Urothelium cell line (cell line): ENCODE results near the gene SH2B2.
"Not testable (repeated sequence)": the region's sequence is repeated elsewhere in the genome, so short reads cannot be mapped to it uniquely, and the experiment has no call there.

Experiments
- DNase-seq: peaks from one replicate; pipeline ENCODE4 v3.0.0; 2011; ENCODE audit warnings: low spot score, mixed read lengths
- FAIRE-seq: peaks from 2 replicates; lab custom pipeline; 2011; peaks lifted over from hg19 to GRCh38; lab: Jason Lieb, UNC

Gene SH2B2

GRCh38 chr7:102303669-102304422, 17.2 kb downstream of the SH2B2 start:
- no peak for FAIRE-seq

DNA sequence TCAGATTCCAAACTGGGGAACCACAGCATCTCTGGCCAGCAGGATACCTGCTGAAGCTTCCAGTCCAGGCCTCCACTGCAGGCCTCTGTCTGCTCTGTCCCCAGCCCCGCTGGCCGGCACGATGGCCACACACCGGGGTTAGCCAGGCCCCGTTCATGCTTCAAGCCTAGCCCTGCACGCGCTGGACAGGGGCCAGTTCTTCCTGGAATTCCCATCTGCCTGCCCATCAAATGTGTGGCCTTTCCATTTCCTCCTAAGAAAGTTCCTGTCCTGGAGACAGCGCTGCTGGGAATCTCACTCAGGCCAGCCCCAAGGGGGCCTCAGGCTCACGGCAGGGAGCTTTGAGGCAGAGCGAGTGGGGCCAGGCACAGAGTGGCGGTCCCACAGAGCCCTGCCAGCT, 18.0 kb downstream of the SH2B2 start:
- FAIRE-seq (no peak), DNase-seq (no peak)

More at GRCh38 chr7:102303669-102304422, 17.2 kb downstream of the SH2B2 start:
- no peak for DNase-seq

GRCh38 chr7:102305414-102306268, 19.0 kb downstream of the SH2B2 start:
- no peak for FAIRE-seq
- no peak for DNase-seq

DNA sequence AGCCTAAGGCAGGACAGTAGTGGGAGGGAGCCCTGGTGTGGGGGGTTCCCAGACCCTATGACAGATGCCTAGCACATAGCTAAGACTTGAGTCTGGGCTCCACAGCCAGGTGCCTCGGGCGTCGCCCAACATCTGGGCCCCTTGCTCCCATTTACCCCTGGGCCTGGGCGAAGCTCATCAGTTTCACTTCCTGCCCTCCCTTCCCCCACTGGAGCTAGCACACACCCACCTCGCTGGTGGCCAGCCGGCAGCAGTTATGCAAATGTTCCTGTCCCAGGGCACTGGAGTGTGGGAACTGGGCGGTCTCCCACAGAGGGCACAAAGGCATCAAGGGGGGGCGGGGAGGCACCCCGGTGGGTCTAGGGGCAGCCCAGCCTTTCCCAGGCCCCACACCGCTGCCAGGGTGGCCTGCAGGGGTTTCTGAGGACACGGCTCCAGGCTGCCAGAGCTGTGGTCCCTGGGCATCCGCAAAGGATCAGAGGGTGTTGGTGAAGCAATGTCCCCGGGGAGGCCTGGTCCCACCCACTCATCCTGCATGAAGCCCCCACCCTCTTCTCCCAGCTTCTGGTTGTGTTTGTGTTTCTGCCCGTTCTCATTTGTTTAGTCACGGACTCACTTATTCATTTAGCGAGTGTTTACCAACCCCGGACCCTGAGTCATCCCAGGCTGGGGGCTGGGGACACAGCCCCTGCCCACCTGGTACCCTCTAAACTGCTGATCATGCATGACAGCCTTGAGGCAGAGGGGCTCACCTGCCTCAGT, 20.4 kb downstream of the SH2B2 start:
- peak; percentile 13 for FAIRE-seq
- peak; percentile 71 for DNase-seq

DNA sequence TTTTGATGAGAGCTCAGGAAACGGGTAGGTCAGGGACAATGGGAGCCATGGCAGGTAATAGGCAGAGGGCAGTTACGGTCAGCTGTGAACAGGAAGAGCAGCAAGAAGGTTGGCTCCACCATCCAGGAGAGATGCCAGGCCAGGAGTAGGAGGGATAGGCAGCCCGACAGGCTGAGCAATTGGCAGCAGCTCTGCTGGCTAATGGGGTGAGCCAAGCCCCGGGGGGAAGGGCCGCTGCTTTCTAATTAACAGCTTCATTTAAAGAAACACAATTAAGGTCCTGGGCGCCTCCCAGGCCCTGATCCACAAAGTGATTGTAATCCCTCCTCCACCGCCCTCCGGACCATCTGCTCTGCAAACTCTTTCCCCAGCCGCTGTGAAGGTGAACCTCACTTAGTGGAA, 23.7 kb downstream of the SH2B2 start:
- DNase-seq (no peak), FAIRE-seq (no peak)

- no peak for FAIRE-seq
- no peak for DNase-seq
Observed at GRCh38 chr7:102312317-102312716, 25.6 kb downstream of the SH2B2 start.

DNA sequence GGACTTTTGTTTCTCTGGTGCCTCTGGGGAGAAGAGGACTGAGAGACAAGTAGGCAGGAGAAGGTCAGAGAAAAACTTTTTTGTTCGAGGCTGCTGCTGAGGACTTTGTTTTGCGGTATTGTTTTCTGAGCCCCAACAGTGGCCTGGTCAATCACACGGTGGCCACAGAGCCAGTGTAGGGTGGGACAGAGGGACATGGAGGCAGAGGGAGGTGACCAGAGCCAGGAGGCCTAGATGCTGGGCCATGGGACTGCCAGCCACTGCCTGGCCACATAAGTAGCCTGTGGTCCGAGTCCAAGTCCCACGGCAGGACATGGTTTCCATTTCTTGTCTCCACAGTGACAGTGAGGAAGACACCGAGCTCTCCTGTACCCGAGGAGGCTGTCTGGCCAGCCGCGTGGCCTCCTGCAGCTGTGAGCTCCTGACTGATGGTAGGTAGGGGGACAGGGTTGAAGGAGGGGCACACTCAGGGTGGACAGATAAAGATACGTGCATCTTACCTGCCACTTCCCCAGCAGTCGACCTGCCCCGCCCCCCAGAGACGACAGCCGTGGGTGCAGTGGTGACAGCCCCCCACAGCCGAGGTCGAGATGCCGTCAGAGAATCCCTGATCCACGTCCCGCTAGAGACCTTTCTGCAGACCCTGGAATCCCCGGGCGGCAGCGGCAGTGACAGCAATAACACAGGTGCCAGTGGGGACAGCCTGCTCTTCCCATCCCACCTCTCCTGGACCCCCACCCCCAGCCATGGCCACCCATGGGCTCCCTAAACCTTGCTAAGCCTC, 27.5 kb downstream of the SH2B2 start:
- no peak for DNase-seq
- no peak for FAIRE-seq

DNA sequence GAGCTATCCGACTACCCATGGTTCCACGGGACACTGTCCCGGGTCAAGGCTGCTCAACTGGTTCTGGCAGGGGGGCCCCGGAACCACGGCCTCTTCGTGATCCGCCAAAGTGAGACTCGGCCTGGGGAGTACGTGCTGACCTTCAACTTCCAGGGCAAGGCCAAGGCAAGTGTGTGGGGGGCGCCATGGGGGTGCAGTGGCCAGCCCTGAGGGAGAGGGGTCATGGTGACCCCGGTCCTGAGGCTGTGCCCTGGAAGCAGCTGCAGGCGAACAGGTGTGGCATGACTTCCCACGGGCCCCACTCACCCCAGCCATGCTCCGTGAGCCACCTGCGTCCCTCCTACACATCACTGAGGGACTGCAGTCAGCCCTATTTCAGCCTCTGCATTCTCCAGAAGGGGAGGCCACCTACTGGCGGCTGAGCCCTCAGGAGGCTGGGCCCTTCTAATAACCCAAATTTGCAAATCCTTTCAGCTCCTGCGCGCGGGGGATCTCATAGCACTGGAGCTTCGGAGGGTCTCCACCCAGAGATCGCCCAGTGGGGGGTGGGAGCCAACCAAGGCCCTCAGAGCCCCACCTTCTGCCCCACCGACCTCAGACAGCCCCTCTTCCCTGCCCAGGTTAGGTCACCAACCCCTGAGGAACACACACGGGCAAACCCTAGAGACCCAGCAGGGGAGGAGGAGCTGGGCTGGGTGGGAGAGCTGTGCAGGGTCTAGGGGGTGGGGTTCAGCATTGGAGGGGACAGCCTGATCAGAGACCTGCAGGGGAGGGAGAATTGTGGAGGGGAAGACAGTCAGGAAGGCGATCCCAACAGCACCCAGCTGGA, 30.8 kb downstream of the SH2B2 start:
- DNase-seq = no peak
- FAIRE-seq = no peak

DNA sequence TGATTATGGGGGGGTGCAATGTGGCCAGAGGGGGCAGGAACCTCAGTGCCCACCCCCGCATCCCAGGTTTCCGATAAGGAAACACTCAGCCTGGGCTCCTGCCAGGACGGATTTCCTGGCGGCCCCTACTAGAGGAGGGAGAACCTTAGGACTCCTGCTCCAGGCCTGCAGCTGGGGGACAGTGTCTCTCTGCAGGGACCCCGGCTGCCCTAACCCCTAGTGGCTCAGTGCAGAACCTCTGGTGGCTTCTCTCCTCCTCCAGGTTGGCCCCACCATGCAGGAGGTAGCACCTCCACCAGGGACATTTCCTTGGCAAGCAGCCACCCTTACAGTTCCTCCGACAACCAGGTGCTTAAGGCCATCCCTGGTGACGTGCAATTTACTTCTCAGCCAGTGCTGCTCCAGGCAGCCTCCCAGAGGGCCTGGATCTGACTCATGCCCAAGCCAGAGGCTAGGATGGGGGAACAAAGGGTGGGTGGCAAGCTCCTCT, 31.9 kb downstream of the SH2B2 start:
- DNase-seq (peak; percentile 60), FAIRE-seq (no peak)

DNA sequence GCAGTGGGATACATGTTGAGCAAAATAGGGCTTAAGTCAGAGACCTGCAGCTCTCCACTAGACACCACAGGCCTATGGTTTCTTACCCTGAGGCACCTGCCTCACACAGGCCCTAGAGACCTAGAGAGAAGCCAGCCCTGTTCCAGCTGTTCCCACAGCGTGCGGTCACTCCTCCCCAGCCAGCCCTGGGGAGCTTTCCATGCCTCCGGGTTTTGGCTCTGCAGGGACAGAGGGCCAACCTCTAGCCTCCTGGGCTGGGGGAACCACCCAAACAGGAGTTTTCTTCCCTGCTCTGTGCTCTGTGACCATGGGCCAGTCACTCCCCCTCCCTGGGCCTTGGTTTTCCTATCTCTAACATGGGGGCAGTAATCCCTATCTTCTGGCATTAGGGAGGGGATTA, 33.0 kb downstream of the SH2B2 start:
- DNase-seq = no peak
- no peak for FAIRE-seq

DNA sequence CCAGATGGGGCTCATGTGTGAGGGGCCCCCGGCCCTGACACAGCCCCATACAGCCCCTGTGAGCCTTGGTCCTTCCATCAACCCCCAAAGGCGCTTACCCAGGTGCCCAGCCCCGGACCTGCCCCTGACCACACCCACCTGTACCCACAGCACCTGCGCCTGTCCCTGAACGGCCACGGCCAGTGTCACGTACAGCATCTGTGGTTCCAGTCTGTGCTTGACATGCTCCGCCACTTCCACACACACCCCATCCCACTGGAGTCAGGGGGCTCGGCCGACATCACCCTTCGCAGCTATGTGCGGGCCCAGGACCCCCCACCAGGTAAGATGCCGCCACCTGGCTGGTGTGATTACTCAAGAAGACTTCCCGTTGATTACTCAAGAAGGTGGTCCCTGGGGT, 33.5 kb downstream of the SH2B2 start:
- DNase-seq = no peak
- no peak for FAIRE-seq

- FAIRE-seq (peak; percentile 85), DNase-seq (no peak)
Observed at GRCh38 chr7:102320601-102321350, 34.1 kb downstream of the SH2B2 start.

DNA sequence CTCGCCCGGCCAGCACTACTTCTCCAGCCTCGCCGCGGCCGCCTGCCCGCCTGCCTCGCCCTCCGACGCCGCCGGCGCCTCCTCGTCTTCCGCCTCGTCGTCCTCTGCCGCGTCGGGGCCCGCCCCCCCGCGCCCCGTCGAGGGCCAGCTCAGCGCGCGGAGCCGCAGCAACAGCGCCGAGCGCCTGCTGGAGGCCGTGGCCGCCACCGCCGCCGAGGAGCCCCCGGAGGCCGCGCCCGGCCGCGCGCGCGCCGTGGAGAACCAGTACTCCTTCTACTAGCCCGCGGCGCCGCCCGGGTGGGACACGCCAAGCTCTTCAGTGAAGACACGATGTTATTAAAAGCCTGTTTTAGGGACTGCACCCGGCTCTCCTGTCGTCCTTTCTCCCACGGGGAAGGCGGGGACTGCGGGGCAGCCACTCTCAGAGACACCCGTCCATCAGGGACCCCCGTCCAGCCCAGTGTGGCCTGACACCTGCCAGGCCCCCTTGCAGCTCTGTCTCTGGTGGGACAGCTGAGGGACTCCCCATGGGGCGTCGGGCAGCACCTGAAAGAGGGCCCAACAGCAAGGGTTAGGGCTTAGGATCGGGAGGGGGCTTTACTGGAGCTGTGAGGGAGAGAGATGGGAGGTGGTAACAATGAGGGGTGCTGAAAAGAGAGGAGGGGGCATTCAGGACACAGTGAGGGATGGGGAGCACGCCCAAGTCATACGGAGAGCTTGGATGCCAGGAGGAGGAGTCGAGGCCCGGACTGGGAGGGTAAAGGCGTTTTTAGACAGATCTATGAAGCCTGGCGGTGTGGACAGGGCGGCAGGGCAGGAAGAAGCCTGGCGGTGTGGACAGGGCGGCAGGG, 34.9 kb downstream of the SH2B2 start:
- DNase-seq (no peak), FAIRE-seq (no peak)

DNA sequence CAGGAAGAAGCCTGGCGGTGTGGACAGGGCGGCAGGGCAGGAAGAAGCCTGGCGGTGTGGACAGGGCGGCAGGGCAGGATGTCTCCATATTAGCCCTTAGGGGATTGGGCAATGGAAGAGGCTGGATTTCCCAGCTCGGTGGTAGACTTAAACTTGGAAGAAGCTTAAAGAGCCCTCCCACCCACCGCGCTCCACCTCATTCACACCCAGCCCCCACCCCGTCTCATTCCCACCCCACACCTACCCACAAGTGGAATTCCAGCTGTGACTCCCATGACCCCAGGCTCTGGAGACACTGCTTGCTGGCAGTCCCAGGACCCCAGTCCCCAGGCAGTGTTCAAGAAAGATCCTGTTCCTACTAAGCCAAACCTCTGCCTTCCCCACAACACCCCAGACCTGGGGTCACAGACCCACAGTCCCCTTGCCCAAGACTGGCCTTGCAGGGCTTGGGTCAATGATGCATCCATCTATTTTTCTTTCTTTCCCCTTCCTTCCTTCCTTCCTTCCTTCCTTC, 35.6 kb downstream of the SH2B2 start:
- DNase-seq (no peak), FAIRE-seq (no peak)

DNA sequence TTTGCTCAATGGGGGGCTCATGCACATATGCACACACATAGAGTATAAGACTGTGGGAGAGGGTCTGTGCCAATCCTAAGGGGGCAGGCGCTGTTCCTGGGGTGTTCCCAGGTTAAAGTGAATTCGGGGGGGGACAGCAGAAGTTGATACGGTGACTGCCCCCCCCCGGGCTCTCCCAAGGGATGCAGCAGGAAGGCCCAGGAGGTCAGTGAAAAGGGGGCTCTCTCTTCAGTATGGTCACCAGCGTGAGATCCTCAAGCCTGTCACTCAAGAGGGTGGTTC, 37.2 kb downstream of the SH2B2 start:
- FAIRE-seq (no peak), DNase-seq (no peak)

GRCh38 chr7:102325106-102325505, 38.4 kb downstream of the SH2B2 start:
- not testable (repeated sequence) for FAIRE-seq, DNase-seq

DNA sequence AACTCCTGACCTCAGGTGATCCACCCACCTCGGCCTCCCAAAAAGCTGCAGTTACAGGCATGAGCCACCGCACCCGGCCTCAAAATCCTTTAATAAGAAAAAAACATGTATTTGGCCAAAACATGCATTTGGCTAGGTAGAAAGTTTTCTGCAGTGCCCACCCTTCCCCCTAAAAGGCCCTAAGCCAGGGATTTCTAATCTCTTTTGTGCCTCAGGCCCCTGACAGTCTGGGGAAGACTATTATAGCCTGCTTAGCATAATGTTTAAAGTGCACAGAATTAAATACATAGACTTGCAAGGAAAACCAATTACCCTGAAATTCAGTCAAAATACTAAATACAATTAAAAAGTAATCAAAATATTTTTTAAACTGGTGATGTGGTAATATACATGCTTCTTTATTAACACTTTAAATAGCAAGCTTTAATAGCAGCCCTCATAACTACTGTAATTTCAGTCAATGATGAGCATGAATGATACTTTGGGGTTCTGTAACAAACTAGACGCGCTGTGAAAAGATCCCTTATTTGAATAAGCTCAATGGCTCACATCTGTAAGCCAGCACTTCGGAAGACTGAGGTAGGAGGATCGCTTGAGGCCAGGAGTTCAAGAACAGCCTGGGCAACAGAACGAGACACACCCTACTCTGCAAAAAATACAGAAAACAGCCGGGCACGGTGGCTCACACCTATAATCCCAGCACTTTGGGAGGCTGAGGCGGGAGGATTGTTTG, 39.7 kb downstream of the SH2B2 start:
- no peak for DNase-seq
- FAIRE-seq = no peak
